LNCAP (cell line): ENCODE results near the gene NKAIN2.

Experiments used
- CTCF ChIP-seq: fragments of 450-650 bp; IDR thresholded peaks from 2 replicates; pipeline ENCODE4 v1.5.1; 2017; ENCODE audit warnings: mild to moderate bottlenecking

Gene NKAIN2

DNA sequence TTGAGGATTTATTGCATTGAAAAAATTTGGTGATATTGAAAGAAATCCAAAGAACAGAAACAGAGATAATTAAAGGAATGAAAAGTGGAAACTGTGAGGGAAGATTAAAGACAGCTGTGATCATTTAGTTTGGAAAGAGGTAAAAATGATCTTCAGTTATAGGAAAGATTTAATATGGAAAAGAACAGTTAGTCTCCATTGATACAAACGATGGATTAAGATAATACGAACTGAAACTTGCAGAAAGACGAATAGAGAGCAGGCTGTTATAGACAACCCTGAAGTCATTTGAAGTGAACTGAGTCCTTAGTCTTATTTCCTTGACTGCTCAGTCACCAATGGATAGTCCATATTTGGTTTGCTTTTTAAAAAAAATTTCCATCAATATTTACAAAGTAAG lies 360.0 kb downstream of the NKAIN2 start:
- TF ChIP-seq CTCF = no peak

DNA sequence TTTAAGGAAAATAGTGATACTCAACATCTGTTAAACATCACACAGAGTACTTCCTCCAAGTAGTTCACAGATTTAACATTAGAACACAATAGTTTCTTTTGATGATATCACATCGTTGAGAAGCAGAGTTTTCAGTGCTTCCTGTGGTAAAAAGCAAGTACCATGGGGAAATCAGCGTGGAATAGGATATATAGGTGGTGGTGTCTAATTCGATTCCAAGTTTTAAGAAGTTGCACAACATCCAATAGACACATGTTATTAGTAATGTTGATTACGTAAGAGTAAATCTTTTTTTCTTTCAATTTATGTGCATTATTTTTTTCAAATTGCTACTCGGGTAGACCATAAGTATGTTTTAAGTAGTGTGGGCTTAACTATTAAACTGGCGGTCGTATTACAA lies 360.7 kb downstream of the NKAIN2 start:
- no peak for TF ChIP-seq CTCF

GRCh38 chr6:124190256-124190655 lies 386.6 kb downstream of the NKAIN2 start:
- TF ChIP-seq CTCF = no peak

GRCh38 chr6:124193132-124193531 lies 389.5 kb downstream of the NKAIN2 start:
- no peak for TF ChIP-seq CTCF

GRCh38 chr6:124197148-124197547 lies 393.5 kb downstream of the NKAIN2 start:
- TF ChIP-seq CTCF = no peak

DNA sequence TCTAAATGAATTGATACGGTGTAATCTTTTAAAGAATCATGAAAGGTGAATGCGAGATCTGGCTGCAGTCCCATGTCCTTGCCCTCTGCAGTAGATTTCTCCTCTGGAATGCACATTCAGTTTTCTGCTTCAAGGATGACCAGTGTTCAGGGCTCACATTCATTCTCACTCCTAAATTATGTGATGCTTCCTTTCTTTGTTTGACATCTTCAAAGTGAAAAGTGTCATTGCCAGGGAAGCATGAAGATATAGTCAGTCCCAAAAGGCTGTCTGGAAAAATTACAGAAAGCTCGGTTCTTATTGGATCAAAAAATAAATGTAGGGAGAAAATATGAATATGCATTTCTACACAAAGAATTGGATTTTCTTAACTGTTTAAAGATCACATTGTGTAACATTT lies 395.6 kb downstream of the NKAIN2 start:
- TF ChIP-seq CTCF = no peak

- TF ChIP-seq CTCF = no peak
Observed at GRCh38 chr6:124200661-124201060, 397.0 kb downstream of the NKAIN2 start.

- no peak for TF ChIP-seq CTCF
Observed at GRCh38 chr6:124203101-124203811, 399.6 kb downstream of the NKAIN2 start.
